ENCODE results near the gene TRIM65. TPM values are rescaled to one million over a fixed set of nuclear protein-coding genes. Genes with fewer than 3 reads are reported as not detected.

The TRIM65 gene
- total and polyA plus RNA-seq, 2 of the 13 experiments (the other 11 are each of a cell fraction or from before 2014, with no cell fraction given): 10.3 to 22.4 TPM

- no peak for TF ChIP-seq STAT5B (CRISPR knock-in tag; IDR thresholded peaks at IDR 0.05)
- TF ChIP-seq NCOR1 (IDR thresholded peaks at IDR 0.05; ENCODE audit: borderline replicate concordance, low read length): peak; percentile 88; the same call in 1 of the 2 replicates
- peak; percentile 92 for TF ChIP-seq RNF2 (conservative IDR thresholded peaks at IDR 0.05; ENCODE audit: low read depth)
- TF ChIP-seq ZNF225 (CRISPR knock-in tag; IDR thresholded peaks at IDR 0.05): peak; percentile 73; the same call in 1 of the 2 replicates
- TF ChIP-seq ZNF276 (CRISPR knock-in tag; IDR thresholded peaks at IDR 0.05; ENCODE audit: low read depth): 0 out of 2 replicates have a peak, but pooled peaks have one; percentile 82
- TF ChIP-seq CENPT (CRISPR knock-in tag; IDR thresholded peaks at IDR 0.05; ENCODE audit: low read depth): peak; percentile 62; the same call in 1 of the 2 replicates
- TF ChIP-seq CREB1 (IDR thresholded peaks at IDR 0.05): no peak
- TF ChIP-seq CREB1 (CRISPR knock-in tag; IDR thresholded peaks at IDR 0.05): no peak
- TF ChIP-seq RBFOX2 (IDR thresholded peaks at IDR 0.05; ENCODE audit: low read depth, low read length): peak; percentile 62
- peak; percentile 74 for TF ChIP-seq ZNF18 (CRISPR knock-in tag; IDR thresholded peaks at IDR 0.05; ENCODE audit: insufficient replicate concordance)
- TF ChIP-seq MED1 (CRISPR knock-in tag; IDR thresholded peaks at IDR 0.05): peak; percentile 84
- peak; percentile 92 for TF ChIP-seq ZNF605 (CRISPR knock-in tag; IDR thresholded peaks at IDR 0.05)
- no peak for TF ChIP-seq ZBTB2 (CRISPR knock-in tag; IDR thresholded peaks at IDR 0.05; ENCODE audit: low read depth)
- peak; percentile 87 for TF ChIP-seq ZNF501 (CRISPR knock-in tag; IDR thresholded peaks at IDR 0.05)
- 0 out of 2 replicates have a peak, but pooled peaks have one; percentile 30 for TF ChIP-seq ZNF446 (CRISPR knock-in tag; IDR thresholded peaks at IDR 0.05)
- no peak; the same call in 1 of the 2 replicates for TF ChIP-seq JUN (CRISPR knock-in tag; IDR thresholded peaks at IDR 0.05)
- TF ChIP-seq MLLT10 (CRISPR knock-in tag; IDR thresholded peaks at IDR 0.05): no peak
- TF ChIP-seq TAF1 (CRISPR knock-in tag; IDR thresholded peaks at IDR 0.05): no peak
- no peak for TF ChIP-seq CREBL2 (CRISPR knock-in tag; IDR thresholded peaks at IDR 0.05; ENCODE audit: borderline replicate concordance)
- no peak; the same call in 1 of the 2 replicates for TF ChIP-seq HCFC1 (IDR thresholded peaks at IDR 0.05; ENCODE audit: low read depth, low read length)
- peak; percentile 56; the same call in 1 of the 2 replicates for TF ChIP-seq TCF7L2 (IDR thresholded peaks at IDR 0.05; ENCODE audit: low read depth, low read length)
- TF ChIP-seq CBX5 (CRISPR knock-in tag; IDR thresholded peaks at IDR 0.05; ENCODE audit: borderline replicate concordance): no peak
- TF ChIP-seq ZNF354B (CRISPR knock-in tag; IDR thresholded peaks at IDR 0.05): no peak
- no peak for TF ChIP-seq NAIF1 (CRISPR knock-in tag; IDR thresholded peaks at IDR 0.05; ENCODE audit: borderline replicate concordance)
- peak; percentile 93; the same call in 2 of the 3 replicates for TF ChIP-seq MXI1 (IDR thresholded peaks at IDR 0.05; ENCODE audit: borderline replicate concordance, low read depth, low read length)
- peak; percentile 98 for TF ChIP-seq SALL1 (CRISPR knock-in tag; IDR thresholded peaks at IDR 0.05)
Observed at GRCh38 chr17:75846692-75847613, 49.8 kb downstream of the TRIM65 start (continued).

Data from HepG2 (cell line).